ENCODE results near the gene EP400.

Gene EP400

DNA sequence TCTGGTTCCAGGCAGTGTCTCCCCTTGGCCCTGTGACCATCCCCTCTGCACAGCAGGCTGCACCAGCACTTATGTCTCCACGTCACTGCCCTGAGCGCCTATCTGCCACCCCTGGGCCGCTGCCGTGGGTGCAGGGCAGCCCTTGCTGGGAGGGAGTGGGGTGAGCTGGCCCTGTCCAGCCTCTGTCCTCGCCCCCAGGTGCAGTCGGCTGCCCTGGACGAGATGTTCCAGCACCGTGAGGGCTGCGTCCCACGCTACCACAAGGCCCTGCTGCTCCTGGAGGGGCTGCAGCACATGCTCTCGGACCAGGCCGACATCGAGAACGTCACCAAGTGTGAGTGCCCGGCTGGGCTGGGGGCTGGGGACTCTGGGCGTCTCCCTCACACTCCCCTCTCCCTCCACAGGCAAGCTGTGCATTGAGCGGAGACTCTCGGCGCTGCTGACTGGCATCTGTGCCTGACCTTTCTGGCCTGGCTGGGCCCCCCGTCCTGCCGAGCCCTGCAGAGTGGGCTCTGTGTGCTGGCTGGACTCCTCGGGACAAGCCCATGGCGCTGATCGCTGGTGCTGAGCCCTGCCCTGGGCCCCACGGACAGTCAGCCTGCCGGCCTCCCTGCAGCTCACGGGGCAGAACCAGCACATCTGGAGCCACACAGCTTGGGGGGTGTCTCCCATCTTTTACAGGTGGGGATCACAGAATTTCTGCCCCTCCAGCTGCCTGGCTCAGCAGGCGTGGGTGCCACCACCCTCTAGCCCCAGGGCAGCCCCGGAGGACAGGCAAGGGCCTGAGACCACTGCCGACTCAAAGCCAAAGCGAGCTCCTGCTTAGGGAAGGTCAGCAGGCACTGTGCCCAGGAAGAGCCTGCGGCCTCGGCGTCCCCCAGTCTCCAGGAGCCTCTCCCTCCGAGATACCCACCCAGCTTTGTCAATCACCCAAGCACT lies 28.6 kb upstream of the EP400 start:
- H3K9ac ChIP-seq (ENCODE audit: low read length in 2 of 2): no peak overlapping the region
- peaks cover 8 to 23% of the 10 kb centered on the region in 2 donors for H3K36me3 ChIP-seq (ENCODE audit: control insufficient read depth in 2 of 2, insufficient read depth in 2 of 2, low read length in 2 of 2)
- peaks cover 2% of the 10 kb centered on the region for H3K4me1 ChIP-seq (ENCODE audit: control insufficient read depth, insufficient read depth, low read length)
- H3K27me3 ChIP-seq (ENCODE audit: control insufficient read depth in 1 of 2, insufficient read depth in 2 of 2, low read length in 2 of 2): no peaks in the 10 kb centered on the region
- H3K27ac ChIP-seq (ENCODE audit: low read length): no peak overlapping the region
- H3K4me3 ChIP-seq (ENCODE audit: low read length in 2 of 2): no peak overlapping the region
- H3K9me3 ChIP-seq (ENCODE audit: control insufficient read depth in 2 of 2, low read length in 2 of 2): no peaks in the 10 kb centered on the region

DNA sequence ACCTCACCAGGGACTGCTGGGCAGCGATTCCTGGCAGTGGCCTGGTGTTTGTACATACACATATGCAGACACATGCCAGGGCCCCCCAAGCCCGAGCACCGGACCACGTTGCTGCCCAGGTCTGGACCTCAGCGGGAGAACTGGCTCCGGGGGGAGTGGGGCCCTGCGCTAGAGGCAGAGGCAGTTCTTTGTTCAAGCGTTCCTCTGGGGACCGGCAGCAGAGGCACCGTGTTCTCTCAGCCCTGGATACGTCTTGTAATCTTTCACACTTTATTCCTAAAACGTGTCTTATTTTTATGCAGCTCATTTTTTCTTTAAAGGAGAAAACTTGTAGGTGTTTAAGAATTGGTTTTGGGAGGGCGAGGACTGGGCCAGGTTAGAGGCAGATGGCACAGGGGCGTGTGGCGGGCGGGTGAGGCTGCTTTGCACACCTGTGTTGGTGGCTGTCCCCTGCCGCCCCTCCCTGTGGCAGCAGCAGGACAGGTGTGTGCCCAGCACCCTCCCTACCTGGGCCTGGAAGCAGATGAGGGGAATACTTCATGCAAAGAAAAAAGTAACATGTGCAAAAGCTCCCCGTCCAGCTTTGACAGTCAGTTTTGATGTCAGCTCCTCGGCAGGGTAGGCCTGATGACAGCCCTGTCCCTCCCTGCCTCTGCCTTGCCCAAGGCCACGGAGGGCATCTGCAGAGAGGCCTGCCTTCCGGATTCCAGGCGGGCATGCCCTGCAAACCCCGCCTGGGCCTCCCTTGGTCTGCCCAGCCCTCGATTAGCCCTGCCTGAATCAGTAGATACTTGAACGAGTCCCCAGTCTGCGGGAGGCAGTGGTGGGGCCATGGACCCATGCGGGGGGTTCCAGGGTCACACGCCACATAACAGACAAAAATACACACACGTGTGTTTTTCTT lies 27.6 kb upstream of the EP400 start:
- H3K4me3 ChIP-seq (ENCODE audit: low read length in 2 of 2): no peak overlapping the region
- peaks cover 5 to 18% of the 10 kb centered on the region in 2 donors for H3K36me3 ChIP-seq (ENCODE audit: control insufficient read depth in 2 of 2, insufficient read depth in 2 of 2, low read length in 2 of 2)
- H3K9ac ChIP-seq (ENCODE audit: low read length in 2 of 2): no peak overlapping the region
- no peaks in the 10 kb centered on the region for H3K9me3 ChIP-seq (ENCODE audit: control insufficient read depth in 2 of 2, low read length in 2 of 2)
- no peak overlapping the region for H3K27ac ChIP-seq (ENCODE audit: low read length)
- no peaks in the 10 kb centered on the region for H3K27me3 ChIP-seq (ENCODE audit: control insufficient read depth in 1 of 2, insufficient read depth in 2 of 2, low read length in 2 of 2)
- peaks cover 2% of the 10 kb centered on the region for H3K4me1 ChIP-seq (ENCODE audit: control insufficient read depth, insufficient read depth, low read length)

DNA sequence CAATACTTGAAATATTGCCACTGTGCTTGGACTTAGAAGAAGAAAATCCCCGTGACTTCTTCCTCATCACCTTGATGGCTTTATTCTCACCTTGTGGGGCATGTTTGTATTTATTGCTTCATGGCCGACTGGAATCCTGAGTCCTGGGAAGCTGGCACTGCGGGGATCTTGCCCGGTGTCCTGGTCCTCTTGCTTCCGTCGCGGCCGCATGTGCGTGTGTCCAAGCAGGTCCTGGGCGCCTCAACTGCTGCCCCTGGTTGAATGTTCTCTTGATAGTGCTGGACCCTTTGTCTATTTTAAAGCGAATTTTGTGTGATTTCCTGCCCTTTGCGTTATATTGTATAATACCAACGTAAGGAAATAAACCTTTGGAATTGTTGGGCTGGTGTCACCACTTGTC lies 27.0 kb upstream of the EP400 start:
- H3K4me3 ChIP-seq (ENCODE audit: low read length in 2 of 2): no peak overlapping the region
- peaks cover 5 to 18% of the 10 kb centered on the region in 2 donors for H3K36me3 ChIP-seq (ENCODE audit: control insufficient read depth in 2 of 2, insufficient read depth in 2 of 2, low read length in 2 of 2)
- peaks cover 2% of the 10 kb centered on the region for H3K4me1 ChIP-seq (ENCODE audit: control insufficient read depth, insufficient read depth, low read length)
- H3K27me3 ChIP-seq (ENCODE audit: control insufficient read depth in 1 of 2, insufficient read depth in 2 of 2, low read length in 2 of 2): no peaks in the 10 kb centered on the region
- H3K9ac ChIP-seq (ENCODE audit: low read length in 2 of 2): no peak overlapping the region
- no peaks in the 10 kb centered on the region for H3K9me3 ChIP-seq (ENCODE audit: control insufficient read depth in 2 of 2, low read length in 2 of 2)
- no peak overlapping the region for H3K27ac ChIP-seq (ENCODE audit: low read length)

DNA sequence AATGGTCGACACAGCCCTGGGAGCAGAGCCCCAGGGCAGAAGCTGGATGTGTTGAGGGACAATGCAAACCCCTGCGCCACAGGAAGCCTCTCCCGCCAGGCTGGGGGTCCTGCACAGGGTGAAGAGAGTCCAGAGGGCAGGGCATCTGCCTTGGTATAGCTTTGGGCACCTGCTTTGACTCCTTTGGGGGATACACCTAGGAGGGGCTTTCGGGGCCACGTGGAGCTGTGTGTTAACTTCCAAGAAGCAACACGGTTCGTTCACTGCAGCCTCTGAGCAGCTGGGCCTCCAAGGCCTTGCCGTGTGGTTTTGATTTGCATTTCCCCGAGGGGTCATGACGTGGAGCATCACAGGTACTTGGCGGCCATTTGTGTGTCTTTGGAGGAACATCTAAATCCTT lies 26.5 kb upstream of the EP400 start:
- Histone ChIP-seq H3K27me3 (ENCODE audit: control insufficient read depth in 1 of 2, insufficient read depth in 2 of 2, low read length in 2 of 2) (no peaks in the 10 kb centered on the region), H3K4me3 (ENCODE audit: low read length in 2 of 2) (no peak overlapping the region), H3K9ac (ENCODE audit: low read length in 2 of 2) (no peak overlapping the region), H3K36me3 (ENCODE audit: control insufficient read depth in 2 of 2, insufficient read depth in 2 of 2, low read length in 2 of 2) (peaks cover 5 to 16% of the 10 kb centered on the region in 2 donors), H3K9me3 (ENCODE audit: control insufficient read depth in 2 of 2, low read length in 2 of 2) (no peaks in the 10 kb centered on the region), H3K27ac (ENCODE audit: low read length) (no peak overlapping the region), H3K4me1 (ENCODE audit: control insufficient read depth, insufficient read depth, low read length) (peaks cover 2% of the 10 kb centered on the region)

DNA sequence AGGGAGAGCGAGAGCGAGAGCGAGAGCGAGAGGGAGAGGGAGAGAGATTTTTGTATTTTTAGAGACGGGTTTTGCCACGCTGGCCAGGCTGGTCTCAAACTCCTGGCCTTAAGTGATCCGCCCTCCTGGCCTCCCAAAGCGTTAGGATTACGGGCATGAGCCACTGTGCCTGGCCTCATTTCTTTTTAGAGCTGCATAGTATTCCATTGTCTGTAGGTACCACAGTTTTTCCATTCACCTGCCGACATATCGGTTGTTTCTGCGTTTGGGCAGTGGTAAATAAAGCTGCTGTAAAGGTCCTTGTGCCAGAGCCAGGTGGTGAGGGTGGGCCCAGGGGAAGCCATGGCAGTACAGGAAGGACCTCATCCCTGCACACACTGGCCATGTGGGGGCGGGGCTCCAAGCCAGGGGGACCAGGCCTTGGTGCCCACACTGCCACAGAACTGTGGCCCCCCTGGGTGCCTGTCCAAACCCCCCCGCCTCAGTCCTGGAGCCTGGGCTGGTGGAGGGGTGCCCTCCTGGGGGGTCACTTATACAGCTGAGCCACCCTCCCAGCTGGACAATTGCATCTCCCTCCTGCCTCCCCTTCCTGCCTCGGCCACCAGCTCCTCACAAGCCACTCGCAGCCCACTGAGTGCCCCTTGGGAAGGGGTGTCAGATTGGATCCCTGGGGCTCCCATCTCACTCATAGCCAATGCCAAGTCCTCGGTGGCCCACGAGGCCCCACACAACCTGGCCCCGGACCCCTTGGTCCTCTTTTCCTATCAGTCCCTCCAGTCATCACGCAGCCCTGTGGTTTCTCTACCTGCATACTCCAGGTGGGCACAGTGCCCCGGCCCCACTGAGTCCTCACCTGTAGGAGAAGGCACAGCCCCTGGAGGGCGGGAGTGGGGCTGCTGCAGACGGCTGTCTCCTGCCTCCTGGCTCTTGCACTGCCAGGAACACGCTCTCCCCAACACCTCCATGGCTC lies 22.3 kb upstream of the EP400 start:
- Histone ChIP-seq H3K4me3 (ENCODE audit: low read length in 2 of 2) (no peak overlapping the region), H3K9me3 (ENCODE audit: control insufficient read depth in 2 of 2, low read length in 2 of 2) (no peaks in the 10 kb centered on the region), H3K9ac (ENCODE audit: low read length in 2 of 2) (no peak overlapping the region), H3K4me1 (ENCODE audit: control insufficient read depth, insufficient read depth, low read length) (peaks cover 13% of the 10 kb centered on the region), H3K36me3 (ENCODE audit: control insufficient read depth in 2 of 2, insufficient read depth in 2 of 2, low read length in 2 of 2) (peaks cover 6% of the 10 kb centered on the region in 2 donors), H3K27ac (ENCODE audit: low read length) (no peak overlapping the region), H3K27me3 (ENCODE audit: control insufficient read depth in 1 of 2, insufficient read depth in 2 of 2, low read length in 2 of 2) (no peaks in the 10 kb centered on the region)

DNA sequence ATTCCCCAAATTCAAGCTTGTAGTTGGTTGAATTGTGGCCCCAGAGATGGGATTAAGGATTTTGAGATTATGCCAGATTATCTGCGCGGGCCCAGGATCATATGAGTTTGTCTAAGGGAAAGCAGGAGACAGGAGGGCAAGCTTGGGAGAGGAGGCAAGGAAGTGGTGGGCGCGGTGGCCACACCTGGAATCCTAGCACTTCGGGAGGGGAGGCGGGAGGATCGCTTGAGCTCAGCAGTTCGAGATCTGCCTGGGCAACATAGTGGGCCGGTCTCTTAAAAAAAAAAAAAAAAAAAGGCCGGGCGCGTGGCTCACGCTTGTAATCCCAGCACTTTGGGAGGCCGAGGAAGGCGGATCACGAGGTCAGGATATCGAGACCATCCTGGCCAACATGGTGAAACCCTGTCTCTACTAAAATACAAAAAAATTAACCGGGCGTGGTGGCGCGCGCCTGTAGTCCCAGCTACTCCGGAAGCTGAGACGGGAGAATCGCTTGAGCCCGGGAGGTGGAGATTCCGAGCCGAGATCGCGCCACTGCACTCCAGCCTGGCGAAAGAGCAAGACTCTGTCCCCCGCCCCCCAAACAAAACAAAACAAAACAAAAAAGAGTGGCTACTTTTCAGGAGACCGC lies 21.5 kb upstream of the EP400 start:
- Histone ChIP-seq H3K27ac (ENCODE audit: low read length) (peak overlapping the region; percentile 46), H3K4me1 (ENCODE audit: control insufficient read depth, insufficient read depth, low read length) (peaks cover 13% of the 10 kb centered on the region), H3K36me3 (ENCODE audit: control insufficient read depth in 2 of 2, insufficient read depth in 2 of 2, low read length in 2 of 2) (peaks cover 9 to 11% of the 10 kb centered on the region in 2 donors), H3K9me3 (ENCODE audit: control insufficient read depth in 2 of 2, low read length in 2 of 2) (no peaks in the 10 kb centered on the region), H3K9ac (ENCODE audit: low read length in 2 of 2) (peak overlapping the region; percentile 47 to 55), H3K4me3 (ENCODE audit: low read length in 2 of 2) (peak overlapping the region; percentile 60 to 78), H3K27me3 (ENCODE audit: control insufficient read depth in 1 of 2, insufficient read depth in 2 of 2, low read length in 2 of 2) (no peaks in the 10 kb centered on the region)

DNA sequence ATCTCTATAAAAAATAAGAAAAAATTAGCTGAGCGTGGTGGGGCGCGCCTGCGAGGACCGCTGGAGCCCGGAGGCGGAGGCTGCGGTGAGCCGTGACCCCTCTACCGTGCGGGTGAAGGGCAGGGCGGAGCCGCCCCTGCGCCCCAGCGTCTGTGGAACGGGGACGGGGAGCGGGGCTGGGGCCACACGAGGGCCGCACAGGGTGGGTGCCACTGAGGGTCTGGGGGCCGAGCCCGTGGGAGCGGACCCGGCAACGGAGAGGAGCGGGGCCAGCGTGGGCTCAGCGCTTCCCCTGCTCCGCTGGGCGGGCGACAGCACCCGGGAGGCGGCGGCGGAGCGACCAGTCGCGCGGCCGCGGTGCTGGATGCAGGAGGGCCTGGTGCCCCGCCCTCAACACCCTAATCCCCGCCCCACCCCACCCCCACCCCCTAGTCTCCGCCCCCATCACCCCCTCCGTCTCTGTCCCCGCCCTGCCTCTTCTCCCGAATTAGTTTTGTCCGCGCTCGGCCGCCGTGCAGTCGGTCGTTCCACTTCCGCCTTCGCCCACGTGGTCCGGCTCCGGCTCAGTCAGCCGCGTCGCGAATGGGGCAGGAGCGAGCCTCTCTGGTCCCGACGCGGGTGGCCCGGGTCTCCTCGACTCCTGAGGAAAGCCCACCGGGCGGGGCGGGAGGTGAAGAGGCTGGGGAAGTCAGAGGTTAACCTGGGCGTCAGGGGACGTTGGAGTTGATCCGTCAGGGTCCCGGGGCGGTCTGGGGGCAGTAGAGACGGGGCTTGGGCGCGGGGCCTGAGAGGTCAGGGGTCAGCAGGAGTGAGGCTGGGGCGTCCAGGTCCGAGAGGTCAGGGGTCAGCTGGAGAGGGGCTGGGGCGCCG lies 20.8 kb upstream of the EP400 start, which contains the start of gene PUS1:
PUS1 (plus strand) TSS at position 566 of the 870 bp plus-strand sequence. CDS start 447 bp downstream, outside the sequence.
- H3K4me3 ChIP-seq (ENCODE audit: low read length in 2 of 2): peak within 1 kb of the TSS; percentile 63 to 82
- no peaks in the 10 kb centered on the region for H3K27me3 ChIP-seq (ENCODE audit: control insufficient read depth in 1 of 2, insufficient read depth in 2 of 2, low read length in 2 of 2)
- no peaks in the 10 kb centered on the region for H3K9me3 ChIP-seq (ENCODE audit: control insufficient read depth in 2 of 2, low read length in 2 of 2)
- H3K36me3 ChIP-seq (ENCODE audit: control insufficient read depth in 2 of 2, insufficient read depth in 2 of 2, low read length in 2 of 2): peaks cover 15 to 16% of the 10 kb centered on the region in 2 donors
- peak within 1 kb of the TSS; percentile 46 for H3K27ac ChIP-seq (ENCODE audit: low read length)
- peak within 1 kb of the TSS; percentile 64 to 71 for H3K9ac ChIP-seq (ENCODE audit: low read length in 2 of 2)
- H3K4me1 ChIP-seq (ENCODE audit: control insufficient read depth, insufficient read depth, low read length): peaks cover 13% of the 10 kb centered on the region

DNA sequence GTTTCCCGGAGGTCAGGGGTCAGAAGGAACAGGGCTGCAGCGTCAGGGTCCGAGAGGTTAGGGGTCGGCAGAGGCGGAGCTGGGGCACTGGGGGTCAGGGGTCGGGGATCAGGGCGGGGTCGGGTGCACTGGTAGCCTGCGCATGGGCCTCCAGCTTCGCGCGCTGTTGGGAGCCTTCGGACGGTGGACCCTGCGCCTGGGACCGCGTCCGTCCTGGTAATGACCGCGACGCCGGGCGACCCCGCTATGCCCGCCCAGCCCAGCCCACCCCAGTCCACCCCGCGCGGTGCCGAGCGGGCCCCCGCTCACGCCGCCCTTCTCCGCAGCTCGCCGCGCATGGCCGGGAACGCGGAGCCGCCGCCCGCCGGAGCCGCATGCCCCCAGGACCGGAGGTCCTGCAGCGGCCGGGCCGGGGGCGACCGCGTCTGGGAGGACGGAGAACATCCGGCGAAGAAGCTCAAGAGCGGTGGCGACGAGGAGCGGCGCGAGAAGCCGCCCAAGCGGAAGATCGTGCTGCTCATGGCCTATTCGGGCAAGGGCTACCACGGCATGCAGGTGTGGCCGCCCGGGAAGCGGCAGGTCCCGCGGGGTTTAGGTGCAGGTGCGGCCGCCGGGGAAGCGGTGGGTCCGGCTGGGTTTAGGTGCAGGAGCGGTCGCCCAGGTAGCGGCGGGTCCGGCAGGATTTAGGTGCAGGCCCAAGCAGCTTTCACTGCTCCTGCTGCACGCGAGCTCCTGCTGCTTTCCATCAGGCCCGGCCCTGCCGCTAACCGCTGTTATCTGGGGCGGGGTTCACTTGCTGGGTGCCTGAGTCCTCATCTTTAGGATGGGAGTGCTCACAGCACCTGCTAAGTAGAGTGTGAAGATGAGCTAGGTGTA lies 19.9 kb upstream of the EP400 start:
- H3K9ac ChIP-seq (ENCODE audit: low read length in 2 of 2): peak overlapping the region; percentile 64 to 71
- no peak overlapping the region for H3K27ac ChIP-seq (ENCODE audit: low read length)
- peak overlapping the region; percentile 63 to 82 for H3K4me3 ChIP-seq (ENCODE audit: low read length in 2 of 2)
- peaks cover 11% of the 10 kb centered on the region for H3K4me1 ChIP-seq (ENCODE audit: control insufficient read depth, insufficient read depth, low read length)
- H3K36me3 ChIP-seq (ENCODE audit: control insufficient read depth in 2 of 2, insufficient read depth in 2 of 2, low read length in 2 of 2): peaks cover 18 to 23% of the 10 kb centered on the region in 2 donors
- no peaks in the 10 kb centered on the region for H3K9me3 ChIP-seq (ENCODE audit: control insufficient read depth in 2 of 2, low read length in 2 of 2)
- H3K27me3 ChIP-seq (ENCODE audit: control insufficient read depth in 1 of 2, insufficient read depth in 2 of 2, low read length in 2 of 2): no peaks in the 10 kb centered on the region

Measured in stomach smooth muscle (tissue), 2 donors.